ENCODE results near the gene RPH3AL.
"Not testable (repeated sequence)": the region's sequence is repeated elsewhere in the genome, so short reads cannot be mapped to it uniquely, and the experiment has no call there.

Gene RPH3AL

DNA sequence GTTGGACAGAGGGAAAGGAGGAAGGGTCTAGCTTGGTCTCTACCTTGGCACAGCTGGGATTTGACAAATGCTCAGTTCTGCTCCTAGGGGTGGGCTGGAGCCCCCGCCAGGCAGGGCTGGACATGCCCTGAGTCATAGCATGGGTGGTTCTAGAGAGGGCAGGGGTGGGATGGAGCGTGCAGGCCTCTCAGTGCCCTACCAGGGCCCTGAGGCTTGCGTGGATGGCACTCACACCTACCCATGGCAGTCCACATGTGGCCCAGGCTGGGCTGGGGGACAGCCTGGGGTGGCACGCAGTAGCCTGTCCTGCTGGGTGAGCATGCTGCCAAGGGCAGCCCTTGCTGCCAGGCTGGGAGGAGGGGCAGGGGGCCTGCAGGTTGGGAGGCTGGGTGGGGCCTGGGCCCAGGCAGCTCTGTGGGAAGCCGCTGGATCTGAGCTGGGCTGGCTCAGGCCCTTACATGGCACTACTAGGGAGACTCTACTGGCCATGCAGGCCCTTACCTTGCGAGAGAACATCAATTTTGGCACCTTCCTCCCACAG is 182.4 kb downstream of the RPH3AL start:
- no peak for DNase-seq

DNA sequence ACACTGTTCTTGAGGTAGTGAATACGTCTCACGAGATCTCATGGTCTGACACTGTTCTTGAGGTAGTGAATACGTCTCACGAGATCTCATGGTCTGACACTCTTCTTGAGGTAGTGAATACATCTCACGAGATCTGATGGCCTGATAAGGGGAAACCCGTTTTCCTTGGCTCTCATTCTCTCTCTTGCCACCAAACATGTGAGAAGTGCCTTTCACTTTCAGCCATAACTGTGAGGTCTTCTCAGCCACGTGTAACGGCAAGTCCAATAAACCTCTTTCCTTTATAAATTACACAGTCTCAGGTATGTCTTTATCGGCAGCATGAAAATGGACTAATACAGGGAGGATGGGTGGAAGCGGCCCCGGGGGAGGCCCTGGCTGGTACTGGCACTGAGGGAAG is 184.0 kb downstream of the RPH3AL start:
- not testable (repeated sequence) for DNase-seq

DNA sequence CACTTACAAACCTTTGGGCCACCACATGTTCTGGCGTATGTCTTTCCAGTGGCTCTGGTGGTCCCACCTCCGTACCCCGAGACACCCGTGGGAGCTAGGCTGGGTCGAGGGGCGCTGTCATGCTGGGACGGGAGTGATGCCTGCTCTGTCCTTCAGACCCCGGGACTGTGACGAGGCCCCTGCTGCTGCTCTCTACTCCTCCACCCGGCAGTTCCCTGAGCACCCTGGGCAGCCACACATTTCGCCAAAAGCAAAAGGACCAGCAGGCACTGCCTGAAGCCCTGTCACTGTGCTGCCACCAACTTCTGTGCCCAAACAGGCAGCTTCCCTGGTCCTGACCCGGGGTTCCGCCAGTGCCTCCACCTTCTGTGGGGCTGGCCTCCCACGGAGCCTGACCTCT is 186.7 kb downstream of the RPH3AL start:
- DNase-seq, result no peak

DNA sequence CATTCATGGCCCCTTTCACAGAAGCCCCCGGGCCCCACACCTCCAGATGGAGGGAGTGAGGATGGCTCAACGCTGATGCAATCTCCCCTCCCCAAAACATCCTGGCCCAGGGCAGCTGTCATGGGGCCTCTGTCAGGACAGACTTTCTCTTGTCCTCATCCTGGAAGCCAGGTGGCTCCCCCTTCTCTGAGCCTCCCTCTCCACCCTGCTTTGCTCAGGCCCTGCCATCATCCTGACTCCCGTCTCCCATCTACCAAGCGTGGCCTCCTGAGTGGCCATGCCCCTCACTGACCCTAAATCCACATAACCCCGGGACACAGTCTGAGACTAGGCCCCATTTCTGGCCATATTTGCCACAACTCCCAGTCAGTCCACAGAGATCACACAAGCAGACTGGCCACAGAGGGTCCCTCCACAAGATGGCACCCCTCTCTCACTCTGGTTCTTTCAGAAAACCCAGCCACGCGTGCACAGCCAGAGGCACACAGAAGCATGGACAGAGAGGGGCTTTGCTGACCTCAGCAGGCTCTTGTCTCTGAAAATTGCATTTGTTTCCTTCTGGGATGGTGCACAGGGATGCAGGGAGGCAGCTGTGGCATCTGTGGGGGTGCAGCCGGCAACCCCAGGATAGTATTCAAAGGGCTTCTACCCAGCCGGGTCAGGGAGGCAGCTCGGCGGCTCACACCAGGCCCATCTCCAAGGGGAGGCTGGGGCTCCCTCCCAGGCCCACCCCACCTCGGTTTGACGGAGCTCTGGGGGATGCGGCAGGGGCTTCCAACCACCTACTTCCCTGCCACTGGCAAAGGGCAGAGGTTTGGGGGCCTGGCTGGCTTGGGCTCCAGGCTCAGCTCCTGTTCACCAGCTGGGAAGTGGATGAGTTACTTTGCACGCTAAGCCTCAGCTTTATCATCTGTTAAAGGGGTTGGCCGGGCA is 188.0 kb downstream of the RPH3AL start:
- no peak for DNase-seq

DNA sequence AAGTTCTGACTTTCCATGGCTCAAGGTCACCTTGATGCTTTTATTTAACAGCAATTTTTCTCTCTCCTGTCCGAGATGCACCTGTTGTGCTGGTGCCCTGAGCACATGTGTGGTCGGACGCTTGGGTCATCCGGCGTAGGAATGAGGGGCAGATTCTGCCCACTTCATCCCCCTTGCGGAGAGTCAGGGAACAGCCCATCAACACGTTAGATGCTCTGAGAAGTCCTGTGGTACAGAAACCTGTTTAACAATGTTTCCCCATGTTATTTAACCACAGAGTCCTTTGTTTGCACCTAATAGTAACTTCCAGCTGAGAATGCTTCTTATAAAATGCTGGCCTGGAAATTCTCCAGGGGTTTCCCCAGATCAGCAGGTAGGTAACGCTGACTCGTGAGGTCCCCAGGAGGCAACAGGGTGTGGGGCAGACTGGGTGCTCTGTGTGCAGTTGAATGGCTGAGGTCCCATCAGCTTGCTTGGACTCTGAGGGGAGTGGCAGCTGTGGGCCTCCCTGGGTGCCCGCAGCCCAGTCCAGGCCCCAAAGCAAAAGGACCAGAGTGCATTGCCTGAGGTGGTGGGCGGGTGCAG is 189.0 kb downstream of the RPH3AL start:
- DNase-seq, result no peak

DNA sequence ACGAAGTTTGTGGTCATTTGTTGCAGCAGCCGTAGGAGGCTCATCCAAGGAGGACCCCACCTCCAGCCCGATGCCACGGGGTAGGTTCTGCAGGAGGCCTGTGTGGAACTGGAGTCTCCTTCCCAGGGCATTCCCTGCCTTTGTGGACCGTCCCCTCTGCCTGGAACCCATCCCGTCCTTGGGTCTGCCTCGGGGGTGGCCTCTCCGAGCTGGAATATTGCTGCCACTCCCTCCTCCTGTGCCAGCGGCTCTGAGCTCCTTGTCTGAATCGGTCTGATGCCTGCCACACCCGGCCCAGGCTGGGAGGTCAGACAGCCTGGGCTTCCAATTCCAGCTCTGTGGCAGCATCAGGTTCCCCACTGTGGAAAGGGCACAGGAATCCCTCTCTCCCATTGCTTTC is 189.9 kb downstream of the RPH3AL start:
- DNase-seq, result no peak
